Limb (tissue), 2 donors: ENCODE results near the gene NT5DC3.

Experiments used
- DNase-seq, 2 donors: peaks; one replicate each; pipeline ENCODE4 v3.0.0-alpha.2; 2016; ENCODE audit errors: extremely low spot score in 2 of 2

The NT5DC3 gene

DNA sequence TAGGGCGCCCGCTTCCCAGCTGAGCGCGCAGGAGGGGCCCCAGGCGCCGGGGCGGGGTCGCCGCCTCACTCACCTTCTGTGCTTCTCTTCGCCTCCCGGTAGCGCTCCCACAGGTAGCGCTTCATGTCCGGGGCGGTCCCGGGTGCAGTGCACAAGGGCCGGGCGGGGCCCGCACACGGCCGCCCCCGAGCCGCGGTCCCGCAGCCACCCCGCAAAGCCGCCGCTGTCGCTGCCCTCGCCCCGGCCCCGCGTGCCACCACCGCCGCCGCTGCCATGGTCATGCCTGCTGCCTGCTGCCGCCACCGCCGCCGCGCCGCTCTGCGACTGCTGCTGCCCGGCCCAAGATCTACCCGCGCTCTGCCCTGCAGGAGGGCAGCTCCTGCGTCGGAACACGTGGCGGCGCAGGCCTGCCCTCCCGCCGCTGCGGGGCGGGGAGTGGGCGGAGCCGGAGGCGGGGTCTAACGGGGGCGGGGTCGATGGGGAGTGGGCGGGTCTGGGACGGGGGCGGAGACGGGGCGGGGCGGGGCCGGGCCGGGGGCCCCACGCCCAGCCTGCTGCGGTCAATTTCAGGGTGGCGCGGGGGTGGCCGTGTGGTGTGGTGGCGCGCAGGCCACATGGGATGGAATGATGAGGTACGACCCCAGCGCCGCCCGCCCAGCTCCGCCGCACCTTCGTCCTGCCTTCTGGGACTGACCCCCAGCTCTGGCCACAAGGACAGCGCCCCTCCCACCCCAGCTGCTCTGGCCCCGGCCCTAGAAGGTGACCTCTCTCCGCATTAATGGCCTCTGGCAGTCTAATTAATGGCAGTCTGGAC, at the start of gene NT5DC3:
Gene NT5DC3 (minus strand): TSS at position 359 of the 814 bp plus-strand sequence. CDS start 78 bp downstream, at position 281.
- peak; percentile 64 to 93 for DNase-seq

GRCh38 chr12:103887738-103888137, 46.7 kb upstream of the NT5DC3 start:
- DNase-seq, result no peak

DNA sequence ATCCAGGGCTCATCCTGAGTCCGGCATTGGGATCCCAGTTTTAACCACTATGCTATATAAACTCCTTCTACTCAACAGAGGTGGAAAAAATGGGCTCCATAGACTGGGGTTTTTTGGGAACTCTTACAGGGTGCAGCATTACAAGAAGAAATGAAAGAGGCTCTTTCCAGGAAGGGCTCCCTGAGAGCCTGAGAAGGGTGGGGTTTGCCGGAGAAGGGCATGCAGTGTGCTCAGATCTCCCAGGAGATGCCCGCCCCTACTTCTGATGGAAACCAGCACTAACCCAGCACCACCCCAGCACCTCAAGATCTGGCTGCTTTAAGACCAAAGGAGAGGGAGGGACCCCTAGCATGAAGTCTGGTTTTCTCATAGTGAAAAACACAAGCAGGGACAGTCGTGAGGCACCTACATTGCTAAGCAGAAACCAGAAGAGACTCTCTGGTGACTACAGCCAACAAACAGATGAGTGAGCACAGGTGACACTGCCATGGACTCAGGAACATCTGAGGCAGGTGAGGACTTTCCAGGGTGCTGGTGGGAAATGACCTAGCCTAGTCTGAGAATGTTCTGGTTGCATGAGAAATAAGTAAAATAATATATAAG, 45.3 kb upstream of the NT5DC3 start:
- no peak for DNase-seq

DNA sequence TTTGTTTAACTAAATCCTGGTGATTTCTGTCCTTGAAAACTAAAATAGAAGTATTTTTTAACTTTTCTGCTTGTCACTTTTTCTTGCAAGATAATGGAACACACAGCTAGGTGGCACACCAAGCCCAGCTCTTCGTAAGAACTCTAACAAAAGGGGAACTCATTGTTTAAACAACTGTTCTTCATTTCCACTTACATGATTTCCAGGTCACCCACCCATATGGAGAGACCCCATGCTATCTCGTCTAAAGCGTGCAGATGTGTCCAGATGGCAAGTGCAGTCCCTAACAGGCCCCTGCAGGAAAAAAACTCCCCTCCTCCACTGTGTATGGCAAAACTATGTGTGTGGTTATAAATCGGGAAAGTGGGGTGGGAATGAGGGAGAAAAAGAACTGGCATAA, 43.3 kb upstream of the NT5DC3 start:
- DNase-seq, result peak in 1 of 2 donors; percentile 55

DNA sequence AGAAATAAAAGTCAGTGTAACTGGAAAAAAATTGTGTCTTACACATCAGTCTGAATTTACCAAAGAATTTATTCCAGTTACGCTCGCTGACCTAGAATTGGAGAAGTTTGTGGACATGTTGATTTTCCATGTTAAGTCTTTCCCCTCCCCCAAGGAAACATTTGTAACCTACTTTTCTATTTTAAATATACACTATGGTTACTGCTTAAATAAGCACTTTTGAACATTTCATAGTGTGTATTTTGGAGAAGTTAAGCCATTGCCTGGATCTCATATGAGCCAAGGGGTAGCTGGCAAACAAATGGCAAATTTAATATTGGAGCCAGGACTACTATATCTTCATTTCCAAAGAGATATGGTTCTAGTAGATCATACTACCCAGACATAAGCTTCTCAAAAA, 42.9 kb upstream of the NT5DC3 start:
- DNase-seq, result no peak

DNA sequence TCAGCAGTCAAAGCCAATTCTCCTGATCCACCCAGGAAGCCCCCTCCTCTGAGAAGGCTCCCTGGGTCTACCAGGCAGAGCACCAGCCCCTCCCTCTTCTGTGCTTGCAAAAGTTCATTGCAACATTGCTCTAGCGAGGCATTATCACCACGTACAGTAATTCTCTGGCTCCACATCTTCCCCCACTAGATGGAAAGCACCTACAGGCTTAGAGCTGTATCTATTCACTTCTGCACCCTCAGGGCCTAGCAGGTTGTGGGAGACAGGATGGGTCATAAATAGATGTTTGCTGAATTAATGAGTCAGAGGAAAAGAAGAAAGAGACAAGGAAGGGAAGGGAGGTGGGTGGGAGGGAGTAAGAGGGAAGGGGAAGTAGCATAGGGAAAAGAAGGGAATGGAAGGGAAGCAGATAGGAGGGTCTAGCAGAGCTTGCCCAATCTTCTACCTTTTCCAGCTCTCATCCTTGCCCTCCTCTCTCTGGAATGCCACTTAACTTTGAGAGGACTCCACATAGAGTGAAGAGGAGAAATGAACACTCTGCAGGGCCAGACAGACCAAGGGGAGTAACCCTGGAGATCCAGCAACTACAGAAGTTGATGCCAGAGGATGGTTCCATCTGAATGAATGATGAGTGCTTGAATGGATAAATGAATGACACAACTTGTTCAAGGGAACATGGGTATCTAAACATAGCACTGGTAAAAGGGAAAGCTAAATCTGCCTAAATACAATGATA, 42.0 kb upstream of the NT5DC3 start:
- DNase-seq, result no peak

DNA sequence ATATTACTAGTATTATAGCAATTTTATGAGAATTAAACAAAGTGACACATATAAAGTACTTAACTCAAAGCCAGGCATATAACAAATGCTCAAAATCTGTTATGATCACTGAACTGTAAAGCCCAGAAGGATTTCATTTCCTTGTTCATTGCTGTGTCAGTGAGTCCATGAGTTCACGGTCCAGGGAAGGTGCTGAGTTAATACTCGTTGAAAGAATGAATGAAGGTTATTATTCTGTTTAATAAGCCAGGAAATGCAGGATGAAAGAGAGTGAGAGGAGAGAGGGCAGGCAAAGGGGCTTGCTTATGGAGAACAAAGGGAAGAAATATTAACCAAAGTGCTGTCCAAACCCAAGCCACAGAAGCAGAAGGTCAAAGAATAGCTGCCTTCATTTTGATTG, 40.2 kb upstream of the NT5DC3 start:
- DNase-seq, result no peak

DNA sequence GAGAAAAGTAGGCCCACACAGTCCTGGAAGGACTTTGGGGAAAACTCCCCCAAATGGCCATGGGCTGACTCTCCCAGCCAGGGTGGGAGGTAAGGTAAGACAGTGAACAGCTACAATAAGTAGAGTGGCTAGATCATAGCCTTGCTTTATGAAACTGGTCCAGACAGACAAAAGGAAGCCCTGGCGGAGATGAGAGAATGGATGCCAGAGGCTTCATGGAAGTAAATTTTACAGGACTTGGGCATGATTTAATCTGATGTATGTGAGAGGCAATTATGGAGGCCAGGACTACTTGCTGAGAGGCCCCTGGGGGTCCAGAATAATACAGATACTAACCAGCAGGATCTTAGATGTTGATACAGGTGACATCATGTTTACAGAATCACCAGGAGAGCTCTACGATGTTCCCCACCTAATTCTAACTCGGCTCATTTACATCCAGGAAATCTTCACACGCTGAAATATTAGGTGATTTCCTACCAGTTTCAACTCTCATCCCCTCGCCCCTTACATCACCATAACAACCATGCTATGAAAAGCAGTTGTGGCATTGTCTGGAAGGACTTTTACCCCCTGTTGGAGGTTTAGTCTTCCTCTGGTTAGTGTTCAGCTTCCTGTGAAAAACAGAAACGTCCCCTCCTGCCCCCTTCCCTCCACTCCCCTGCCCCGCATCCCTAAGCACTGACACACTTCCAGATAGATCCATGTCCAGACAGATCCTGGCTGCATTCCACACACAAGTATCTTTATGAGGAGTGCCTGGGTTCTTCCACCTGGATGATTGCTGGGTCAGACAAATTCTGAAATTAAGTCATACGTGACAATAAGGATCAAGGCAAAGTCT, 39.5 kb upstream of the NT5DC3 start:
- no peak for DNase-seq

GRCh38 chr12:103879878-103880277, 38.8 kb upstream of the NT5DC3 start:
- DNase-seq, result no peak

DNA sequence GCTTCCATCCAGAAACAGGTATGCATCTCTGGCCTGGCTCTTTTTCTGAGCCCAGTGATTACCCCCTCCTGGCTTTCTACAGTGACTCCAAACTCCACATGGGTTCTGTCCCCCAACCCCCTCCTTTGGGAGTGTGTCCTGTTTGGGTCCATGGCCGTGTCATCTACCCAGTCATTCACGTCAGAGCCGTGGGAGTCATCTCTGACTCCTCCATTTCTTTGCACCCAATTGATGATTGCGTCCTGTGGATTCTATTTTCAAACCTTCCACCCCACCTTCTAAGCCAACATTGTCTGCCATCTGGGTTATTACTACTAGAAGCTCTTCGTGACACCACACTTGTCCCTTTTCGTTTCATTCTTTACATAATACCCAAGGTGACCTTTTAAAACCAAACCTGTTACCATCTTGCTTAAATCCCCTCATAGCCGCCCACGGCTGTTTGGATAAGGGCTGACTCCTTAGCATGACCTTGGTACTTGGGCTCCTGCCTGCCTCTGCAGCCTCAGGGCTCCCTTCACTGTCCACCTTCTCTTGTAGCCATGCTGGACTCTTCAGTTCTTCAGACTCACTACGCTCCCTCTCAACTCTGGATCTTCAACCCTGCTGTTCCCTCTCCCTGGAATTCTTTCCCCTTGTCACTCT, 38.1 kb upstream of the NT5DC3 start:
- no peak for DNase-seq

GRCh38 chr12:103877934-103878510, 37.0 kb upstream of the NT5DC3 start:
- DNase-seq, result peak; percentile 53 to 57

DNA sequence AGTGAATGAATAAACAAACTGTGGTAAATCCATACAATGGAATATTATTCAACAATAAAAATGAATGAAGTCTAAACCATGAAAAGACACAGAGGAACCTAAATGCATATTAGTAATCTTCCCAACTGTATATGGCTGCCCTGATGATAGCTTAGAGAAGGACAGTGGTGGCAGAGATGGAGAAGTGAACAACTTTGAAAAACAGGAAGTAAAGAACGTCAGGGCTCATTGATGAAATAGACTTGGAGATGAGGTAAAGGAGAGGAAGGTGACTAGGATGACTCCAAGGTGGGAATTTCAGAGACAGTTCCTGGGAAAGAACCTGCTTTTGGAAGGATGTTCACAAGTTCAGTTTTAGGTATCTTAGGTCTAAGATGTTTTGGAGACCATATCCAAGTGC, 36.3 kb upstream of the NT5DC3 start:
- no peak for DNase-seq

DNA sequence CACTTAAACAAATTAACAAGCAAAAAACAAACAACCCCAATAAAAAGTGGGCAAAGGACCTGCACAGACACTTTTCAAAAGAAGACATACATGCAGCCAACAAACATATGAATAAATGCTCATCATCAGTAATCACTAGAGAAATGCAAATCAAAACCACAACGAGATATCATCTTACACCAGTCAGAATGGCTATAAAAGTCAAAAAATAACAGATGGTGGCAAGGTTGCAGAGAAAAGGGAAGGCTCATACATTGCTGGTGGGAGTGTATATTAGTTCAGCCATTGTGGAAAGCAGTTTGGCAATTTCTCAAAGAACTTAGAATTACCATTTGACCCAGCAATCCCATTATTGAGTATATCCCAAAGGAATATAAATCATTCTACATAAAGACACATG, 34.6 kb upstream of the NT5DC3 start:
- no peak for DNase-seq

DNA sequence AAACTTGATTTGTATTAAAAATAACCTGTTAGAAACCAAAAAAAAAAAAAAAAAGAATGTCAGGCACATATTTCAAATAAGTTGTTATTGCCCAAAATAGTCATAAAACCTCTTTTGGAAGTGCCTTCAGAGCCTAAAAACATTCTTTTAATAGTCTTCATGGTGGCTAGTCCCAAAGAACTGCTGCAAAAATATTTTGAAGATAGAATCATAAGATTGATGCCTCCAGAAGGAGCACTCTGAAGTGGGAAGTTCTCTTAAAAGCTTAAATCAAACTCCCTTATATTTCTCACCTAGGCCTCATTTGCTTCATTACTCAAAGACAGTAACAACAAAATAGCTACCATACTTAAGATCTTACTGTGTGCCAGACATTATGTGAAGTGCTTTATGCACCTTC, 27.2 kb upstream of the NT5DC3 start:
- DNase-seq, result no peak

DNA sequence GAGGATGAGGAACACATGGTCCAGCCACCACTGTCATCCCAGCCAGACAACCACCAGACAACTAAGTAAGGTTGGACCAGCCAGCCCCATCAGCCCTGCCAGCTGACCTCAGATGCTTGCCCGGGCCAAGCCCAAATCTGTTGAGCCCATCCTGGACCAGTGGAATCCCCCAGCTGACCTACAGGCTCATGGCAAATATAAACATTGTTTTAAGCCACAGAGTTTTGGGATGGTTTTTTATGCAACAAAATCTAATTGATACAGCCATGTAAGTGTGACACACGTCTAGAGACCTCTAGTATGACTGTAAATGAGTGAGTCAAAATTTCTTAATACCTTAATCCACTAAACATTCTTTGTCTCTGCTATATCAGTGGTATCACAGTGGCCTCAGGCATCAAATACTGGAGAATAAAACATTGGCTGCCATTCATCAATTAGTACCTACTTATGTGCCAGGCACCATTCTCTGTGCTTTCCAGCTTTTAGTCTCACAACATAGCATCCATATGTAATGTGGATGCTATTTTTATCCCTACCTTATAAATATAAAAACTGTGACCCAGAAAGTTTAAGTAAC, 24.2 kb upstream of the NT5DC3 start:
- DNase-seq, result no peak

DNA sequence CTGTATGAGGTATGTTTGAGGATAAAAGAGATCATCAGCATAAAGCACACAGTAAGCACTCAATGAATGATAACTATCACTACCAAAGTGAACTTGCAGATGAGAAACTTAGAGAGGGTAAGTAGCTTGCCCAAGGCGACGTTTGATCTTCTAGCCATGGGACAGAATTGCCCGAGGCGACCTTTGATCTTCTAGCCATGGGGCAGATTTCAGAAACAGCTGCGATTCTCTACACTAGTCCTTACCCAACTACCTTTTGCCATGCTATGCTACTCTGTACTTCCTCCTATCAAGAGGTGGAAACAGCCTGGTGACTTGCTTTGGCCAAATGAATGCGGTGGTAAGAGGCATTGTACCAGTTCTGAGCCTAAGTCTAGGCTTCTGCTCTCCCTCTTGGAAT, 23.7 kb upstream of the NT5DC3 start:
- DNase-seq, result no peak

- DNase-seq, result no peak
These were observed 18.0 kb upstream of the NT5DC3 start for GRCh38 chr12:103858953-103859601.

- no peak for DNase-seq
These were observed 17.3 kb upstream of the NT5DC3 start for GRCh38 chr12:103858335-103858734.

DNA sequence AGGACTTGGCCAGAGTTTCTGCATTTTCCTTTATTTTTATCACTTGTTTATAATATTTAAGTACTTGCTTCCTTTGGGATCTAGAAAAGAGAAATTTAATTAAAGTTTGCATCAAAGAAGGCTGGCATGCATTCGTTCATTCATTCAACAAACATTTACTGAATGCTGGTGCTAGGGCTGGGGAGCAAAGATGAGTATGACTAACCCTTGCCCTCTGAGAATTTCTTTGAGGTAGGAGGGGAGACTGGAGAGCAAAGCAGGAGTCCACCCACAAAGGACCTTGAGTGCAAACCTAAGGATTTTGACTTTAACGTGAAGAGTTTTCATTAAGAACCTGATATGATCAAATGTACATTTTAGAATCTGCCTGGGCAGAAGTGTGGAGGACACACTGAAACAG, 16.1 kb upstream of the NT5DC3 start:
- DNase-seq, result no peak
